Melanocyte of skin (primary cell): ENCODE data around the gene NCR2. TPM values are rescaled to one million over a fixed set of nuclear protein-coding genes. Genes with fewer than 3 reads are reported as not detected.

Source experiments
- small RNA-seq, 2 donors: library from RNA; depleted of rRNA; stranded (forward); fragments of <200 nt; gene quantifications; one replicate each; pipeline ENCODE3, GENCODE V24; 2012
- total RNA-seq, 2 donors: library from RNA; depleted of rRNA; stranded (reverse); fragments of >200 nt; gene quantifications; 2 replicates each; pipeline ENCODE4 v1.2.3, GENCODE V29; 2012

Gene NCR2
- not detected for total RNA-seq

GRCh38 chr6:41335296-41335695 lies at the start of gene NCR2:
NCR2 (plus strand) TSS chr6:41335608; CDS start chr6:41335877, 269 bp downstream.

GRCh38 chr6:41286544-41287346 lies 48.7 kb upstream of the NCR2 start, which contains the start of gene TREM1:
TREM1 (minus strand) TSS chr6:41286682; CDS start chr6:41286655, 27 bp downstream.

Small RNAs within 50 kb of the gene (small RNA-seq; reads per million reads assigned to genes)
- 0 reads per million in 2 donors for gene RNU6-643P

Other genes with a start within 250 kb of the NCR2 start
- gene TREML1, start 181.3 kb upstream of the NCR2 start, total RNA-seq: not detected
- not detected for gene TREM2, start 172.5 kb upstream of the NCR2 start, total RNA-seq
- not detected for gene TREML2, start 134.5 kb upstream of the NCR2 start, total RNA-seq
- gene TREML4, start 107.3 kb upstream of the NCR2 start, total RNA-seq: not detected
- not detected for gene TREM1, start 48.9 kb upstream of the NCR2 start, total RNA-seq
- gene FOXP4, start 210.8 kb downstream of the NCR2 start, total RNA-seq: 1 to 10 TPM; 2.8 to 3.7 TPM